ENCODE results near the gene RNF146. TPM values are rescaled to one million over a fixed set of nuclear protein-coding genes. Genes with fewer than 3 reads are reported as not detected.

RNF146 gene
- total RNA-seq, 5 donors from 2014 or later (not counting 1 experiment from before 2014, with no cell fraction given) = 15.6 to 32.2 (median 31.3) TPM

GRCh38 chr6:127290391-127291265, 24.0 kb downstream of the RNF146 start:
- H3K27ac Mint-ChIP-seq = peak overlapping the region; percentile 24 to 73
- H3K27ac ChIP-seq (ENCODE audit: low read length) = no peak overlapping the region

GRCh38 chr6:127291495-127291894, 24.8 kb downstream of the RNF146 start:
- ATAC-seq (replicated peaks in 1 of 4) (peak in 2 of 4 experiments; percentile 26 to 38), DNase-seq (no peak)
- H3K27me3 ChIP-seq (replicated peaks in 1 of 2; ENCODE audit: control insufficient read depth in 2 of 2, extremely low read depth in 1 of 2, insufficient read depth in 2 of 2, low read length in 1 of 2) = no peaks in the 10 kb centered on the region
- peaks cover 34 to 48% (median 35%) of the 10 kb centered on the region in 3 donors for H3K4me1 Mint-ChIP-seq
- no peaks in the 10 kb centered on the region for H3K9me3 ChIP-seq
- ChIA-PET CTCF (interaction anchor here (0.5 to 1.6 kb wide), 7 partner anchors 11 to 1335 kb away, joined by 3 to 6 read pairs (median 4); partner anchors contain the start of genes HINT3 (in 1 of the 2) and RNF146 (in 1 of the 2)), POLR2A (interaction anchor here (0.5 to 1.0 kb wide), 6 partner anchors 9 to 1269 kb away, joined by 4 to 14 read pairs (median 4); no protein-coding TSS in a partner anchor)
- no peaks in the 10 kb centered on the region for H3K4me1 ChIP-seq (ENCODE audit: control insufficient read depth in 1 of 2, extremely low read depth in 1 of 2, insufficient read depth in 2 of 2, low read length in 2 of 2)
- no peaks in the 10 kb centered on the region for H3K9me3 Mint-ChIP-seq
- H3K36me3 Mint-ChIP-seq = peaks cover 32% of the 10 kb centered on the region
- peak overlapping the region; percentile 16 for H3K27ac ChIP-seq (ENCODE audit: low read length)
- peak overlapping the region; percentile 82 to 88 for H3K27ac Mint-ChIP-seq
- H3K4me3 Mint-ChIP-seq = peak overlapping the region; percentile 31 to 59 (median 53)
- no CpG with 5 or more reads among the region's 5 CpGs for WGBS (ENCODE audit: insufficient coverage)
- H3K36me3 ChIP-seq (ENCODE audit: control insufficient read depth in 2 of 2, extremely low read depth in 1 of 2, insufficient read depth in 1 of 2, low read length in 1 of 2) = peaks cover 3 to 24% of the 10 kb centered on the region in 2 donors
- H3K27me3 Mint-ChIP-seq = no peaks in the 10 kb centered on the region
- H3K4me3 ChIP-seq (ENCODE audit: control insufficient read depth in 1 of 2, extremely low read depth in 1 of 2, low read length in 1 of 2) = no peak overlapping the region

More at GRCh38 chr6:127290391-127291265, 24.0 kb downstream of the RNF146 start:
- H3K4me3 Mint-ChIP-seq = peak overlapping the region; percentile 25 to 53 (median 31)
- ChIA-PET CTCF (interaction anchor here (0.7 to 1.7 kb wide), 7 partner anchors 14 to 1523 kb away, joined by 3 to 9 read pairs (median 4); partner anchors contain the start of genes HINT3 (in 1 of the 2) and RNF146 (in 1 of the 2)), POLR2A (interaction anchor here (0.6 to 1.0 kb wide), 6 partner anchors 8 to 1269 kb away, joined by 3 to 14 read pairs (median 4); no protein-coding TSS in a partner anchor)
- H3K9me3 ChIP-seq = no peaks in the 10 kb centered on the region
- H3K27me3 Mint-ChIP-seq = no peaks in the 10 kb centered on the region
- H3K4me3 ChIP-seq (ENCODE audit: control insufficient read depth in 1 of 2, extremely low read depth in 1 of 2, low read length in 1 of 2) = no peak overlapping the region
- no peaks in the 10 kb centered on the region for H3K4me1 ChIP-seq (ENCODE audit: control insufficient read depth in 1 of 2, extremely low read depth in 1 of 2, insufficient read depth in 2 of 2, low read length in 2 of 2)
- peaks cover 4 to 30% of the 10 kb centered on the region in 2 donors for H3K36me3 ChIP-seq (ENCODE audit: control insufficient read depth in 2 of 2, extremely low read depth in 1 of 2, insufficient read depth in 1 of 2, low read length in 1 of 2)
- peaks cover 40% of the 10 kb centered on the region for H3K36me3 Mint-ChIP-seq
- ATAC-seq (replicated peaks in 1 of 4) = no peak
- H3K9me3 Mint-ChIP-seq = no peaks in the 10 kb centered on the region
- WGBS (ENCODE audit: insufficient coverage) = 92% methylated on average over 2 of the region's 4 CpGs
- no peak for DNase-seq
- peaks cover 35 to 49% (median 38%) of the 10 kb centered on the region in 3 donors for H3K4me1 Mint-ChIP-seq
- H3K27me3 ChIP-seq (replicated peaks in 1 of 2; ENCODE audit: control insufficient read depth in 2 of 2, extremely low read depth in 1 of 2, insufficient read depth in 2 of 2, low read length in 1 of 2) = no peaks in the 10 kb centered on the region

GRCh38 chr6:127297502-127298070, 30.9 kb downstream of the RNF146 start:
- H3K9me3 Mint-ChIP-seq = no peaks in the 10 kb centered on the region
- no peak overlapping the region for H3K27ac ChIP-seq (ENCODE audit: low read length)
- peaks cover 0 to 2% of the 10 kb centered on the region in 2 donors for H3K36me3 ChIP-seq (ENCODE audit: control insufficient read depth in 2 of 2, extremely low read depth in 1 of 2, insufficient read depth in 1 of 2, low read length in 1 of 2)
- ChIA-PET POLR2A (no interaction called here), CTCF (interaction anchor here in 1 of 2 donors (0.7 kb wide), 1 partner anchor 31 kb away, joined by 6 read pairs; the partner anchor contains the start of gene RNF146)
- no peak overlapping the region for H3K4me3 ChIP-seq (ENCODE audit: control insufficient read depth in 1 of 2, extremely low read depth in 1 of 2, low read length in 1 of 2)
- no peaks in the 10 kb centered on the region for H3K27me3 ChIP-seq (replicated peaks in 1 of 2; ENCODE audit: control insufficient read depth in 2 of 2, extremely low read depth in 1 of 2, insufficient read depth in 2 of 2, low read length in 1 of 2)
- DNase-seq (no peak), ATAC-seq (replicated peaks in 1 of 4) (no peak)
- peaks cover 15 to 20% (median 17%) of the 10 kb centered on the region in 3 donors for H3K4me1 Mint-ChIP-seq
- no peaks in the 10 kb centered on the region for H3K27me3 Mint-ChIP-seq
- peaks cover 7% of the 10 kb centered on the region for H3K36me3 Mint-ChIP-seq
- H3K9me3 ChIP-seq = no peaks in the 10 kb centered on the region
- no peak overlapping the region for H3K27ac Mint-ChIP-seq
- no peak overlapping the region for H3K4me3 Mint-ChIP-seq
- H3K4me1 ChIP-seq (ENCODE audit: control insufficient read depth in 1 of 2, extremely low read depth in 1 of 2, insufficient read depth in 2 of 2, low read length in 2 of 2) = no peaks in the 10 kb centered on the region
- WGBS (ENCODE audit: insufficient coverage) = 100% methylated on average over 1 of the region's 4 CpGs

- POLR2A ChIA-PET = no interaction called here
Observed at GRCh38 chr6:127298475-127298874, 31.8 kb downstream of the RNF146 start.

GRCh38 chr6:127299522-127300240, 33.0 kb downstream of the RNF146 start:
- H3K27ac ChIP-seq (ENCODE audit: low read length) = no peak overlapping the region
- Mint-ChIP-seq H3K27me3 (no peaks in the 10 kb centered on the region), H3K4me1 (peaks cover 15 to 25% (median 21%) of the 10 kb centered on the region in 3 donors), H3K4me3 (no peak overlapping the region), H3K27ac (peak overlapping the region in 1 of 2 donors; percentile 22), H3K9me3 (no peaks in the 10 kb centered on the region), H3K36me3 (peaks cover under 1% of the 10 kb centered on the region)
- no peaks in the 10 kb centered on the region for H3K27me3 ChIP-seq (replicated peaks in 1 of 2; ENCODE audit: control insufficient read depth in 2 of 2, extremely low read depth in 1 of 2, insufficient read depth in 2 of 2, low read length in 1 of 2)
- no peak for DNase-seq
- no peak for ATAC-seq (replicated peaks in 1 of 4)
- ChIA-PET POLR2A (interaction anchor here in 1 of 2 donors (0.6 kb wide), 4 partner anchors 12 to 1951 kb away, joined by 3 to 5 read pairs (median 4); no protein-coding TSS in a partner anchor), CTCF (interaction anchor here (0.6 to 1.1 kb wide), 11 partner anchors 10 to 239 kb away, joined by 3 to 7 read pairs (median 4); partner anchors contain the start of genes ECHDC1 (in 1 of the 2) and RNF146 (in 1 of the 2))
- no peak overlapping the region for H3K4me3 ChIP-seq (ENCODE audit: control insufficient read depth in 1 of 2, extremely low read depth in 1 of 2, low read length in 1 of 2)
- WGBS (ENCODE audit: insufficient coverage) = 100% methylated on average over 1 of the region's 4 CpGs
- H3K36me3 ChIP-seq (ENCODE audit: control insufficient read depth in 2 of 2, extremely low read depth in 1 of 2, insufficient read depth in 1 of 2, low read length in 1 of 2) = peaks cover 0 to 7% of the 10 kb centered on the region in 2 donors
- peaks cover 0 to 2% of the 10 kb centered on the region in 2 experiments for H3K4me1 ChIP-seq (ENCODE audit: control insufficient read depth in 1 of 2, extremely low read depth in 1 of 2, insufficient read depth in 2 of 2, low read length in 2 of 2)
- no peaks in the 10 kb centered on the region for H3K9me3 ChIP-seq

More at GRCh38 chr6:127298475-127298874, 31.8 kb downstream of the RNF146 start:
- DNase-seq (no peak), ATAC-seq (replicated peaks in 1 of 4) (no peak)
- H3K36me3 Mint-ChIP-seq = peaks cover 7% of the 10 kb centered on the region
- Histone ChIP-seq H3K27me3 (replicated peaks in 1 of 2; ENCODE audit: control insufficient read depth in 2 of 2, extremely low read depth in 1 of 2, insufficient read depth in 2 of 2, low read length in 1 of 2) (no peaks in the 10 kb centered on the region), H3K9me3 (no peaks in the 10 kb centered on the region), H3K36me3 (ENCODE audit: control insufficient read depth in 2 of 2, extremely low read depth in 1 of 2, insufficient read depth in 1 of 2, low read length in 1 of 2) (peaks cover 0 to 3% of the 10 kb centered on the region in 2 donors), H3K4me3 (ENCODE audit: control insufficient read depth in 1 of 2, extremely low read depth in 1 of 2, low read length in 1 of 2) (no peak overlapping the region), H3K27ac (ENCODE audit: low read length) (no peak overlapping the region), H3K4me1 (ENCODE audit: control insufficient read depth in 1 of 2, extremely low read depth in 1 of 2, insufficient read depth in 2 of 2, low read length in 2 of 2) (peaks cover 0 to 2% of the 10 kb centered on the region in 2 experiments)
- no peaks in the 10 kb centered on the region for H3K27me3 Mint-ChIP-seq
- H3K4me3 Mint-ChIP-seq = no peak overlapping the region
- no CpG with 5 or more reads among the region's 2 CpGs for WGBS (ENCODE audit: insufficient coverage)
- H3K27ac Mint-ChIP-seq = no peak overlapping the region
- peaks cover 8 to 18% (median 16%) of the 10 kb centered on the region in 3 donors for H3K4me1 Mint-ChIP-seq
- H3K9me3 Mint-ChIP-seq = no peaks in the 10 kb centered on the region
- CTCF ChIA-PET = interaction anchor here in 1 of 2 donors (0.7 kb wide), 1 partner anchor 13 kb away, joined by 11 read pairs; no protein-coding TSS in a partner anchor
